A549 (cell line): ENCODE measurements around the gene PALLD. TPM values are rescaled to one million over a fixed set of nuclear protein-coding genes. Genes with fewer than 3 reads are reported as not detected.

Experiments
- ATAC-seq, 2 experiments: fragments of 200-7000 bp in 1 of 2; fragments of >200 bp in 1 of 2; cut with Nextera tagmentation in 1 of 2; cut with Tn5 transposase in 1 of 2; 3 replicates each; pipeline versions ENCODE4 v1.8.0 to v1.9.1; 2018 to 2020; ENCODE audit warnings: mild to moderate bottlenecking in 1 of 2, moderate library complexity in 1 of 2
- CTCF ChIA-PET: fragments of 300-600 bp; sonication (Branson Sonifier 250); formaldehyde crosslinking; extraction: SDS; loops from one replicate; lab custom pipeline; 2021; ENCODE audit warnings: antibody characterized with exemption, inconsistent platforms; lab: Yijun Ruan, JAX
- POLR2A ChIA-PET: fragments of 350-600 bp; formaldehyde crosslinking; extraction: SDS; loops from one replicate; lab custom pipeline; 2021; ENCODE audit warnings: antibody characterized with exemption, inconsistent platforms; lab: Yijun Ruan, JAX
- DNase-seq, 2 experiments: peaks; one replicate each; pipeline versions ENCODE4 v3.0.0 to v3.0.0-alpha.2; 2011 to 2016; ENCODE audit warnings: low read depth in 1 of 2, low spot score in 1 of 2
- FAIRE-seq: peaks from 2 replicates; lab custom pipeline; 2011; peaks lifted over from hg19 to GRCh38; lab: Jason Lieb, UNC
- H3K27ac ChIP-seq, 2 experiments: fragments of >200 bp; sonication (Bioruptor Twin); formaldehyde crosslinking; 3 replicates each; pipeline ENCODE4 v1.5.1; 2016 to 2017
- H3K4me1 ChIP-seq: fragments of >200 bp; sonication (Bioruptor Twin); formaldehyde crosslinking; 3 replicates; pipeline ENCODE4 v1.6.1; 2016
- H3K4me2 ChIP-seq: fragments of >200 bp; sonication (Bioruptor Twin); formaldehyde crosslinking; 3 replicates; pipeline ENCODE4 v1.6.1; 2016
- H3K4me3 ChIP-seq: fragments of >200 bp; sonication (Bioruptor Twin); formaldehyde crosslinking; 3 replicates; pipeline ENCODE4 v1.5.1; 2016
- H3K9me3 ChIP-seq: fragments of >200 bp; sonication (Bioruptor Twin); formaldehyde crosslinking; 3 replicates; pipeline ENCODE4 v1.6.1; 2016
- CBX8 ChIP-seq: fragments of 200-600 bp; sonication (generic); IDR thresholded peaks from 2 replicates; pipeline ENCODE4 v1.6.1; 2016
- CEBPB ChIP-seq, 2 experiments: fragments of >200 bp in 1 of 2; sonication (Bioruptor Twin) in 1 of 2; formaldehyde crosslinking in 1 of 2; IDR thresholded peaks; 2 replicates each; pipeline ENCODE4 v1.6.1; 2012 to 2016
- CHD2 ChIP-seq: fragments of 150-350 bp; IDR thresholded peaks from 2 replicates; pipeline ENCODE4 v1.6.1; 2014; ENCODE audit warnings: low read length; ENCODE audit not compliant: partially characterized antibody
- CHD4 ChIP-seq: fragments of 200-600 bp; sonication (generic); IDR thresholded peaks from 2 replicates; pipeline ENCODE4 v1.6.1; 2016; ENCODE audit warnings: antibody characterized with exemption, mild to moderate bottlenecking, borderline replicate concordance
- ESRRA ChIP-seq: fragments of 150-350 bp; IDR thresholded peaks from 2 replicates; pipeline ENCODE4 v1.6.1; 2014; ENCODE audit warnings: mild to moderate bottlenecking, low read length, borderline replicate concordance
- FOSL2 ChIP-seq, 2 experiments: fragments of 450-650 bp in 1 of 2; fragments of >200 bp in 1 of 2; sonication (Bioruptor Twin) in 1 of 2; formaldehyde crosslinking; IDR thresholded peaks; 2 replicates each; pipeline versions ENCODE4 v1.5.0 to v1.6.1; 2016 to 2020; ENCODE audit warnings: mild to moderate bottlenecking in 1 of 2, moderate library complexity in 1 of 2
- GATA3 ChIP-seq: IDR thresholded peaks from 2 replicates; pipeline ENCODE4 v1.6.1; 2012; ENCODE audit warnings: borderline replicate concordance
- HDAC2 ChIP-seq: fragments of 200-600 bp; sonication (generic); IDR thresholded peaks from 2 replicates; pipeline ENCODE4 v1.6.1; 2016
- HEYL ChIP-seq: fragments of 250-450 bp; sonication (Bioruptor Pico); IDR thresholded peaks from 2 replicates; pipeline ENCODE4 v1.8.0; 2021; ENCODE audit warnings: mild to moderate bottlenecking, moderate library complexity
- HOXA7 ChIP-seq: fragments of 250-450 bp; sonication (Bioruptor Pico); IDR thresholded peaks from 2 replicates; pipeline ENCODE4 v1.5.0; 2020; ENCODE audit warnings: mild to moderate bottlenecking, moderate library complexity
- HOXB5 ChIP-seq: fragments of 250-450 bp; sonication (Bioruptor Pico); IDR thresholded peaks from 2 replicates; pipeline ENCODE4 v1.5.0; 2020; ENCODE audit warnings: mild to moderate bottlenecking, moderate library complexity
- JUN ChIP-seq, 2 experiments: fragments of >200 bp; sonication (Bioruptor Twin); formaldehyde crosslinking; IDR thresholded peaks; 2 replicates in 1 of 2; 3 replicates in 1 of 2; pipeline ENCODE4 v1.6.1; 2016 to 2017
- JUNB ChIP-seq: fragments of >200 bp; sonication (Bioruptor Twin); formaldehyde crosslinking; IDR thresholded peaks from 2 replicates; pipeline ENCODE4 v1.6.1; 2016
- KDM1A ChIP-seq: fragments of 200-600 bp; sonication (generic); IDR thresholded peaks from 2 replicates; pipeline ENCODE4 v1.6.1; 2016; ENCODE audit warnings: low read depth, mild to moderate bottlenecking
- KDM5A ChIP-seq: fragments of 200-600 bp; sonication (generic); IDR thresholded peaks from 2 replicates; pipeline ENCODE4 v1.6.1; 2016; ENCODE audit warnings: antibody characterized with exemption, mild to moderate bottlenecking
- MAZ ChIP-seq: fragments of 150-350 bp; IDR thresholded peaks from 2 replicates; pipeline ENCODE4 v1.6.1; 2014; ENCODE audit warnings: antibody characterized with exemption, low read depth, low read length, borderline replicate concordance
- NFE2L2 ChIP-seq: fragments of 150-350 bp; conservative IDR thresholded peaks from 2 replicates; pipeline ENCODE4 v1.6.1; 2014; ENCODE audit warnings: low read length
- NPAS2 ChIP-seq: fragments of 250-450 bp; sonication (Bioruptor Pico); IDR thresholded peaks from 2 replicates; pipeline ENCODE4 v1.8.0; 2022; ENCODE audit warnings: mild to moderate bottlenecking, moderate library complexity, borderline replicate concordance
- PHF8 ChIP-seq: fragments of 200-600 bp; sonication (generic); IDR thresholded peaks from 2 replicates; pipeline ENCODE4 v1.6.1; 2016; ENCODE audit warnings: low read depth, mild to moderate bottlenecking, antibody characterized with exemption, moderate library complexity, borderline replicate concordance
- POLR2A ChIP-seq: IDR thresholded peaks from 2 replicates; pipeline ENCODE4 v1.6.1; 2012; ENCODE audit warnings: mild to moderate bottlenecking, low read length
- RFX5 ChIP-seq: fragments of 450-650 bp; IDR thresholded peaks from 2 replicates; pipeline ENCODE4 v1.7.1; 2014; ENCODE audit warnings: antibody characterized with exemption, mild to moderate bottlenecking, moderate library complexity
- SMC3 ChIP-seq: fragments of >200 bp; sonication (Bioruptor Twin); formaldehyde crosslinking; IDR thresholded peaks from 3 replicates; pipeline ENCODE4 v1.6.1; 2018; ENCODE audit warnings: inconsistent platforms
- SREBF2 ChIP-seq: fragments of 450-650 bp; IDR thresholded peaks from 2 replicates; pipeline ENCODE4 v1.6.1; 2014; ENCODE audit warnings: mild to moderate bottlenecking, moderate library complexity
- ZFP36 ChIP-seq: fragments of 450-650 bp; IDR thresholded peaks from 2 replicates; pipeline ENCODE4 v1.6.1; 2014; ENCODE audit warnings: borderline replicate concordance; ENCODE audit not compliant: partially characterized antibody
- ZSCAN20 ChIP-seq: fragments of 250-450 bp; sonication (Bioruptor Pico); IDR thresholded peaks from 2 replicates; pipeline ENCODE4 v1.8.0; 2022; ENCODE audit warnings: mild to moderate bottlenecking, moderate library complexity
- WGBS: methylation state at CpG from one replicate; pipeline ENCODE4 v1.1.6; 2017; ENCODE audit errors: missing lambda C conversion rate; 5-methylcytosine and 5-hydroxymethylcytosine counted together
- polyA plus RNA-seq, 4 experiments: library from polyadenylated mRNA; depleted of rRNA in 3 of 4; stranded (reverse); fragments of >200 nt; fragmentation: RNase III in 1 of 4; extraction: RNeasy Plus Mini Kit Qiagen cat#74134 plus additional on column Dnase treatment in 1 of 4; gene quantifications; 2 replicates in 3 of 4; 3 replicates in 1 of 4; pipeline ENCODE4 v1.2.3, GENCODE V29; 2011 to 2017
- TF ChIP-seq, protein P1 (sequence below): IDR thresholded peaks from 2 replicates; pipeline ENCODE4 v1.6.1; 2012
- TF ChIP-seq, protein P2 (sequence below): fragments of >200 bp; sonication (Bioruptor Twin); formaldehyde crosslinking; IDR thresholded peaks from 3 replicates; pipeline ENCODE4 v1.6.1; 2016
- TF ChIP-seq, protein P3 (sequence below): IDR thresholded peaks from 2 replicates; pipeline ENCODE4 v1.6.1; 2012; ENCODE audit warnings: low read depth, borderline replicate concordance
- TF ChIP-seq, protein P4 (sequence below): fragments of 450-650 bp; IDR thresholded peaks from 2 replicates; pipeline ENCODE4 v1.6.1; 2014; ENCODE audit warnings: antibody characterized with exemption

Gene PALLD
- polyA plus RNA-seq, 2 of the 4 experiments (the other 2 are of a cell fraction): 88.8 to 113 TPM

DNA sequence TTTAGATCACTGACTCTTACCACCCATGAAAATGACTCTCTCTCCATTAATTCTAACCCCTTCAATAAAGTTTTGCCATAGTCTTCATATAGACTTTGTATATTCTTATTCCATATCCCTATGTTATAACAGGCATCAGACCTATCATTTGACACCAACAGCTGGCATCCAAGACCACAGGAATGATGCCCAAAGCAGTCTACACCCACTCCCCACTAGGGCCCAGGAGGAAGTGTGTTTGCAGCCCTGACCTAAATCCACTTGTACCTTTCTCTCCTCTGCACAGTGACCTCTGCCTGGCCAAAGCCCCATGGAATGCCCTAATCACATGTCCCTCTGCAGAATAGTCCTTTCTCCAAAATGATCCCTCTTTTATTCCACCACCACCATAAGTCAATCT is 294.0 kb downstream of the PALLD start:
- POLR2A ChIA-PET: no interaction called here
- Histone ChIP-seq H3K9me3 (no peaks in the 10 kb centered on the region), H3K27ac (peak overlapping the region; percentile 46 to 76; a peak in 5 of 6 replicates), H3K4me1 (peaks cover 62% of the 10 kb centered on the region), H3K4me2 (no peak overlapping the region), H3K4me3 (no peak overlapping the region)
- ATAC-seq: no peak
- TF ChIP-seq CBX8 (no peak), POLR2A (no peak), JUN (IDR thresholded peaks at IDR 0.05) (no peak), KDM5A (no peak), ZSCAN20 (CRISPR knock-in tag) (no peak), RFX5 (no peak), ZFP36 (no peak), CHD2 (no peak), KDM1A (no peak), GATA3 (no peak), MAZ (no peak), ESRRA (no peak), HOXA7 (no peak), HEYL (CRISPR knock-in tag) (no peak), JUNB (no peak)
- TF ChIP-seq, protein P1, sequence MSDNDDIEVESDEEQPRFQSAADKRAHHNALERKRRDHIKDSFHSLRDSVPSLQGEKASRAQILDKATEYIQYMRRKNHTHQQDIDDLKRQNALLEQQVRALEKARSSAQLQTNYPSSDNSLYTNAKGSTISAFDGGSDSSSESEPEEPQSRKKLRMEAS: no peak
- TF ChIP-seq, protein P2, sequence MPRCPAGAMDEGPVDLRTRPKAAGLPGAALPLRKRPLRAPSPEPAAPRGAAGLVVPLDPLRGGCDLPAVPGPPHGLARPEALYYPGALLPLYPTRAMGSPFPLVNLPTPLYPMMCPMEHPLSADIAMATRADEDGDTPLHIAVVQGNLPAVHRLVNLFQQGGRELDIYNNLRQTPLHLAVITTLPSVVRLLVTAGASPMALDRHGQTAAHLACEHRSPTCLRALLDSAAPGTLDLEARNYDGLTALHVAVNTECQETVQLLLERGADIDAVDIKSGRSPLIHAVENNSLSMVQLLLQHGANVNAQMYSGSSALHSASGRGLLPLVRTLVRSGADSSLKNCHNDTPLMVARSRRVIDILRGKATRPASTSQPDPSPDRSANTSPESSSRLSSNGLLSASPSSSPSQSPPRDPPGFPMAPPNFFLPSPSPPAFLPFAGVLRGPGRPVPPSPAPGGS: no peak
- no peak for DNase-seq
- CTCF ChIA-PET: no interaction called here
- no peak for FAIRE-seq

DNA sequence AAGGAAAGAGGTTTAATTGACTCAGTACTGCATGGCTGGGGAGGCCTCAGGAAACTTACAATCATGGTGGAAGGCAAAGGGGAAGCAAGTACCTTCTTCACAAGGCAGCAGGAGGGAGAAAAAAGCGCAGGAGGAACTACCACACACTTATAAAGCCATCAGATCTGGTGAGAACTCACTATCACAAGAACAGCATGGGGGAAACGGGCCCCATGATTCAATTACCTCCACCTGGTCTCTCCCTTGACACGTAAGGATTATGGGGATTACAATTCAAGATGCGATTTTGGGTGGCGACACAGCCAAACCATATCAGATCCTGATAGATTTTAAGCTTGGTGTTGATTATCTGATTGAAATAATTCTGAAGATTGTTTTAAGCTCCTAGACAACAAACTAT is 294.5 kb downstream of the PALLD start:
- WGBS: 95% methylated on average over 5 of the region's 5 CpGs
- H3K27ac ChIP-seq: peak overlapping the region; percentile 12 to 76; a peak in 4 of 6 replicates
- H3K9me3 ChIP-seq: no peaks in the 10 kb centered on the region
- TF ChIP-seq SMC3: no peak
- no peak for TF ChIP-seq SREBF2
- TF ChIP-seq HOXA7: no peak
- TF ChIP-seq HOXB5 (CRISPR knock-in tag): no peak
- no peak for TF ChIP-seq HDAC2
- TF ChIP-seq NFE2L2: no peak
- TF ChIP-seq FOSL2 (IDR thresholded peaks at IDR 0.05): no peak
- TF ChIP-seq FOSL2 (CRISPR knock-in tag; IDR thresholded peaks at IDR 0.05): no peak
- no peak for TF ChIP-seq ZSCAN20 (CRISPR knock-in tag)
- no peak for TF ChIP-seq NPAS2 (CRISPR knock-in tag)
- no peak for TF ChIP-seq CHD4
- TF ChIP-seq, protein P3, sequence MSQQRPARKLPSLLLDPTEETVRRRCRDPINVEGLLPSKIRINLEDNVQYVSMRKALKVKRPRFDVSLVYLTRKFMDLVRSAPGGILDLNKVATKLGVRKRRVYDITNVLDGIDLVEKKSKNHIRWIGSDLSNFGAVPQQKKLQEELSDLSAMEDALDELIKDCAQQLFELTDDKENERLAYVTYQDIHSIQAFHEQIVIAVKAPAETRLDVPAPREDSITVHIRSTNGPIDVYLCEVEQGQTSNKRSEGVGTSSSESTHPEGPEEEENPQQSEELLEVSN: no peak
- no peak for TF ChIP-seq CEBPB (IDR thresholded peaks at IDR 0.05)
- TF ChIP-seq GATA3: no peak
- no peak for TF ChIP-seq CBX8
- TF ChIP-seq, protein P4, sequence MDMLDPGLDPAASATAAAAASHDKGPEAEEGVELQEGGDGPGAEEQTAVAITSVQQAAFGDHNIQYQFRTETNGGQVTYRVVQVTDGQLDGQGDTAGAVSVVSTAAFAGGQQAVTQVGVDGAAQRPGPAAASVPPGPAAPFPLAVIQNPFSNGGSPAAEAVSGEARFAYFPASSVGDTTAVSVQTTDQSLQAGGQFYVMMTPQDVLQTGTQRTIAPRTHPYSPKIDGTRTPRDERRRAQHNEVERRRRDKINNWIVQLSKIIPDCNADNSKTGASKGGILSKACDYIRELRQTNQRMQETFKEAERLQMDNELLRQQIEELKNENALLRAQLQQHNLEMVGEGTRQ: no peak
- no peak for TF ChIP-seq PHF8
- DNase-seq (no peak), ATAC-seq (no peak), FAIRE-seq (no peak)
- peaks cover 65% of the 10 kb centered on the region for H3K4me1 ChIP-seq
- H3K4me2 ChIP-seq: no peak overlapping the region
- POLR2A ChIA-PET: no interaction called here
- CTCF ChIA-PET: no interaction called here
- H3K4me3 ChIP-seq: no peak overlapping the region
